ENCODE data around the gene TP73.
A peak's percentile ranks its signal among the peaks of the same experiment; 100 is the strongest.

The TP73 gene

DNA sequence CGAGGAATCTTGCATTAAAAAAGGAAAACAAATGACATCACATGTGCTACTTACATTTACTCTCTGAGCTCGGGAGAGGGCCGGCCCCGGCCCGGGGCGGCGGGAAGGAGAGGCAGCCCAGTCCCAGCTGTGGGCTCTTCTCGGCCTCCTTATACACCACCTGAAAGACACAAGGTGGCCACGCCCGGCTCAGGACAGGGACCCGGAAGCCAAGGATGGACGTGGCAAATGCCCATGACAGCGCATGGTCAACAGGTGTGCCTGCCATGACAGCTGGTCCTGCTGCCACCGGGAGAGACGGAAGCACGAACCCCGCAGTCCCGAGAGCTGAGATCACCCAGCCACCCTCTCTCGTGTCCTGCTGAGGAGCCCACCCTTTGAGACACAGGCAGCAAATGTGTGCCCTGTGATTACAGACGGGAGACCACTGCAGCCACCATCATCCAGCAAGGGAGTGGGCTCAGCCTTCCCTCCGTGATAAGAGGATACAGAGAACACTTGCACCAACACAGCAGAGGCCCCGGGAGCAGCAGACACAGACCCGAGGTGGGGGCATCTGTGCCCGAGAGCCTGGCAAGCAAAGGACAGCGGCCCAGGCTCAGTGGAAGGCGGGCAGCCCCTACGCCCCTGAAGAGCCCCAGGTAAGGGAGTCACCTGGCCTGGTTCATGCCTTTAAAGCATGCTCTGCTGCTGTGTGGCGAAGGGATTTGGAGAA is 18.8 kb upstream of the TP73 start:
- no peak for DNase-seq (ENCODE audit: low read depth in 2 of 2, low spot score in 1 of 2)

DNA sequence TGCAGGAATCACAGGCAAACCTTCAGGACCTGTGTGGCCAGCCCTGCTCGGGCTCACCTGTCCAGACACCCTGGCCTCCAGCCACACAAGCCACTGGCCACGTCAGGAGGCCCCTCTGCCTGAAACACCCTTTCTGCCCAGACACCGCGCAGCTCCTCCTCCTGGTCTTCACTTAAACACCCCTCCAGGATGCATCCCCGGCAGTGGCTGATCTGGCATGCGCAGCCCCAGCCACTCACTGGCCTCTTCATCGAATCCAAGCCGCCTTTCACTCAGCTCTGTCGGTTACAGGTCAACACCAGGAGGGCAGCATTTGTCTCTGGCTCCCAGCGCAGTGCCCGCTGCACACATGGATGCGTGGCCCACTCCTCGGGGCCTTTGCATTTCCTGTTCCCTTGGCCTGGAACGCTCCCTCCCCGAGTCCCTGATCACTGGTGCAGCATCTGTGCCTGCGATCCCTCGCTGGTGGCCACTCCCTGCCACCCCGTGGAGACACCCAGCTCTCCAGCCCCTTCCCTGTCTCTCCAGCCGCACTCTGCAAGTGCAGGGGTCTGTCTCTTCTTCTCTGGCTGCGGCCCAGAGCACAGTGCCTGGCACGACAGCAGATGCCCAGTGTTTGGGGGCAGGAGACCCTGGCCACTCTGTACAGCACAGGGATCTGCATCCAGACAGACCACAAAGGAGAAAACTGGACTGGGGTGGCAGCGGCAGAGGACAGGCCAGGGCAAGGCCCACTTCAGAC is 18.1 kb upstream of the TP73 start:
- DNase-seq (ENCODE audit: low read depth in 2 of 2, low spot score in 1 of 2) = no peak

DNA sequence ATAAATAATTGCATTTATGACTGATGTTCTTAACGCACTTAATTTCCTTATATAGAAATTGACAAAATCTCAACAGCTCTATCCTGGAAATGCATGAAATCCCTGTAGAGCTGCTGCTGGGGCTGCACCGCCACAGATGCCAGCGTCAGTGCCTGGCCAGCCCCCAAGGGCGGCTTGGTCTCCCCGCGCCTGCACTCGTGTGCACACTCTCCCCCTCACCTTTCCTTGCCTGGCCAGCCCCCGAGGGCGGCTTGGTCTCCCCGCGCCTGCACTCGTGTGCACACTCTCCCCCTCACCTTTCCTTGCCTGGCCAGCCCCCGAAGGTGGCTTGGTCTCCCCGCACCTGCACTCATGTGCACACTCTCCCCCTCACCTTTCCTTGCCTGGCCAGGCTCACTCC is 16.2 kb upstream of the TP73 start:
- DNase-seq (ENCODE audit: low read depth in 2 of 2, low spot score in 1 of 2) = no peak

DNA sequence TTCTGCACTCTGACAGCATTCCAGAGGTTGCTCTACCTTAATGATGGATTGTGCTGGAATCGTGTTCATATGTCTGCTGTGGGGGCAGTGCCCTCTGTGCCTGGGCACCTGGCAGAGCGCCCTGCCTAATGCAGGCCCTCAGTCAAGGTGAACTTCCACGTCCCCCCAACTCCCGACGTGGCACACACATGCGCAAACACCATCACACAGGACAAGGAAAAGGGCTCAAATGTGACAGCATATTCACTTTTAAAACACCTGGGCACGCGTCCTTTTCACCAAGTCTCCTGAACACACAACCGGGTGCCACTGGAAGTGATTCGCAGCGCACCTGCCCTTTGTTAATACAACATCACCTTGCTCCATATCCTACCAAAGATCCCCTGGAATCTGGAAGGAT is 15.8 kb upstream of the TP73 start:
- DNase-seq (ENCODE audit: low read depth in 2 of 2, low spot score in 1 of 2) = no peak

DNA sequence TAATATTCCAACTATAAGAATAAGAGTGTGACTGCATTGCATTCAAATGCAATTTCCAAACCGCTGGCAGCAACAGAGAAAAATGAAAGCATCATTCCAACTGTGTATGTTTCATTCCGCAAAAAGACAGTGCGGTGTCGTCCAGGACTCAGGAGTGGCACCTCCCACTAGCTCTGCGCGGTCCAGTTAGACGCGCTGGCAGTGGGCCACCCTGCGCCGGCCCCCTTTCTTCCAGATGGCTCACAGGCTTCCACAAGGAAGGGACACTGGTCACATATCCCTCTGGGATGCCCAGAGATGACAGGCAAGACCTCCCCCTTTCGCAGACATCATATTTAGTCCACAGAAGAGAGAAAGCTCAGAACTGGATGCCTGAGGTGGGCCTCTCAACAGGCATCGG is 14.3 kb upstream of the TP73 start:
- DNase-seq (ENCODE audit: low read depth in 2 of 2, low spot score in 1 of 2) = no peak

DNA sequence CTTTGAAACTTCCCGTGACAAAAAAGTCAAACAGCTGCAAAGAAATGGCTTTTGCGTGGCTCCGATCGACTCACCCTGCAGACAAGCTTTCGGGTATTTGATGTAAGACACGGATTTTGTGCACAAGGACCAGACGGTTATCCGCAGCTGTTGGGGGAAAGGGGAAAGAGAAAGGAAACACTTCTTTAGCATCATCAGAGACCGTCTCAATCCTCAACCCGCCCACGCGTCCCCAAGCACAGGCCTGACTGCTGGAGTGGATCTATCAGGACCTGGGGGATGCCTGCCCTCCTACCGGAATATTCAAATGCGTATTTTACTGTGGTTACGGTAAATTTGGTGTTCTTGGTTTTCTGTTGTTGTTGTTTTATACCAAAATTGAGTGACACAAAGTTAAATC is 13.6 kb upstream of the TP73 start:
- no peak for DNase-seq (ENCODE audit: low read depth in 2 of 2, low spot score in 1 of 2)

DNA sequence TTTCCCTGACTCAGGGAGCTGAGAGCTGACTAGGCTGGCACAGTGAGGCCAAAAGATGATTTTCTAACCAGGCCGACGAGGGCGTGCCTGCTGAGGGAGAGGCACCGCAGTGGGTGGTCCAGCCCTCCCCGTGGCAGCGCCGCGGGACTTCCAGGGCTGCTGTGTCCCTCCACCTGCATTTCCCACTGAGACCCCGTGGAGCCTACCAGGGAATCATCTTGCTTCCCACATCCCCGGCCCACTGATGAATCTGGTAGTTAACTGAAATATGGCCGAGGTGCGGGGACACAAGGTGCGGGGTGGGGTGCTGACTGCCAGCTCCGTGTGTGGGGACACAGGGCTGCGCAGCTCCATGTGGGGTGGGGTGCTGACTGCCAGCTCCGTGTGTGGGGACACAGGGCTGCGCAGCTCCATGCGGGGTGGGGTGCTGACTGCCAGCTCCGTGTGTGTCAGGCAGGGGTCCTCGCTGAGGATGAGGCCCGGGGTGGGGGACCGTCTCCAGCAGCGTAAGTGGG is 12.9 kb upstream of the TP73 start:
- no peak for DNase-seq (ENCODE audit: low read depth in 2 of 2, low spot score in 1 of 2)

DNA sequence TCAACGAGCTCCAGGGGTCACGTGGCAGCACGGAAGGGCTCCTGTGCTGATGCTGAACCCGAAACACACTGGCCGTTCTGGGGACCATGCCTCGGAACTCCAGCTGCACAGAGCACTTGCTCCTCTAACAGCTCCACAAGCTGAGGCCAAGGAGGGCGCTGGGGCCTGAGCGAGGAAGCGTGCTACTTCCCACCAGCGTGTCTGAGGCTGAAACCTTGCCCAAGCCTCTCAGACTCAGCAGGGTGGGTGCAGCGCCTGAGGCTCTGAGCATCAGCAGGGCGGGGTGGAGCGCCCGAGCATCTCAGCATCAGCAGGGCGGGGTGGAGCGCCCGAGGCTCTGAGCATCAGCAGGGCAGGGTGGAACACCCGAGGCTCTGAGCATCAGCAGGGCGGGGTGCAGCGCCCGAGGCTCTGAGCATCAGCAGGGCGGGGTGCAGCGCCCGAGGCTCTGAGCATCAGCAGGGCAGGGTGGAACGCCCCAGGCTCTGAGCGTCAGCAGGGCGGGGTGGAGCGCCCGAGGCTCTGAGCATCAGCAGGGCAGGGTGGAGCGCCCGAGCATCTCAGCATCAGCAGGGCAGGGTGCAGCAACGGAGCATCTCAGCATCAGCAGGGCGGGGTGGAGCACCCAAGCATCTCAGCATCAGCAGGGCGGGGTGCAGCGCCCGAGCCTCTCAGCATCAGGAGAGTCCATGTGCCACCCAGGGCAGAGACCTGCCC is 12.0 kb upstream of the TP73 start:
- no peak for DNase-seq (ENCODE audit: low read depth in 2 of 2, low spot score in 1 of 2)

DNA sequence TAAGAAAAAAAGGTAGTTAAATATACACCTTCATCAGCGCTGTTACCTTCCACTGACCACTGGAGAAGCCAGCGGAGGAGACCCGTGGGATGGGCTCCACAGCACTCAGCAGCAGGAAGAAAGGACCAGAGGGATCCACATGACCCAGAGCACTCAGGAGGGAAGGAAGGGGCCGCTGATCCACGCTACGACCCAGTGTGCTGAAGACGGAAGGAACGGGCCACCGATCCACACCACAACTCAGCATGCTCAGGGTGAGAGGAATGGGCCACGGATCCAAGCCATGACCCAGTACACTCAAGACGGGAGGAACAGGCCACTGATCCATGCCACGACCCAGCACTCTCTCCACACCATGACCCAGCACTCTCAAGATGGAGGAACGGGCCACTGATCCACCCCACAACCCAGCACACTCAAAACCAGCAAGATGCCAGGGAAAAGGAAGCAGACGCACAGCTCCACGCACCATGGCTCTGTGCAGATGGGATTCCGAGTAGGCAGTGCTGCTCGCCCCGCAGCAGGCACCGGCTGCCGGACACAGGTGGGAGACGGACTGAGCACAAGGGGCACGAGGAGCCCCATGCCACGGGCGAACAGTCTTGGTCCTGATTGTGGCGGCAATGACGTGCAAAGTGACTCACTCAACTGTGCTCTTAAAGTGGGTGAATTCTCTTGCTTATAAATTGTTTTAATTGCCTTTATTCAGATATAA is 11.1 kb upstream of the TP73 start:
- no peak for DNase-seq (ENCODE audit: low read depth in 2 of 2, low spot score in 1 of 2)

DNA sequence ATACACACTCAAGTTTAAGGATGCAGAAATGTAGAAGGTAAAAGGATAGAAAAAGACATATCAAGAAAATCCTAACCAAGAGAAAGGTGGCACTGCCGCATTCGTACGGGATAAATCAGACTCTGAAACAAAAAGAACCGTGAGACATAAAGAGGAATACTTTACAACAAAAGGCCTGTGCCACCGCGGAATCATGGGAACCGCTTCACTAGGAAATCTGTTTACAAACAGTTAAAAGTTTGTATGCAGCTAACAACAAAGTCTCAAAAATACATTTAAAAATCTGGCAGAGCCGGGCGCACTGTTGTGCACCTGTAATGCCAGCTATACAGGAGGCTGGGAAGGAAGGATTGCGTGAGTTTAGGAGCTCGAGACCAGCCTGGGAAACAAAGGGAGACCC is 10.5 kb upstream of the TP73 start:
- no peak for DNase-seq (ENCODE audit: low read depth in 2 of 2, low spot score in 1 of 2)

DNA sequence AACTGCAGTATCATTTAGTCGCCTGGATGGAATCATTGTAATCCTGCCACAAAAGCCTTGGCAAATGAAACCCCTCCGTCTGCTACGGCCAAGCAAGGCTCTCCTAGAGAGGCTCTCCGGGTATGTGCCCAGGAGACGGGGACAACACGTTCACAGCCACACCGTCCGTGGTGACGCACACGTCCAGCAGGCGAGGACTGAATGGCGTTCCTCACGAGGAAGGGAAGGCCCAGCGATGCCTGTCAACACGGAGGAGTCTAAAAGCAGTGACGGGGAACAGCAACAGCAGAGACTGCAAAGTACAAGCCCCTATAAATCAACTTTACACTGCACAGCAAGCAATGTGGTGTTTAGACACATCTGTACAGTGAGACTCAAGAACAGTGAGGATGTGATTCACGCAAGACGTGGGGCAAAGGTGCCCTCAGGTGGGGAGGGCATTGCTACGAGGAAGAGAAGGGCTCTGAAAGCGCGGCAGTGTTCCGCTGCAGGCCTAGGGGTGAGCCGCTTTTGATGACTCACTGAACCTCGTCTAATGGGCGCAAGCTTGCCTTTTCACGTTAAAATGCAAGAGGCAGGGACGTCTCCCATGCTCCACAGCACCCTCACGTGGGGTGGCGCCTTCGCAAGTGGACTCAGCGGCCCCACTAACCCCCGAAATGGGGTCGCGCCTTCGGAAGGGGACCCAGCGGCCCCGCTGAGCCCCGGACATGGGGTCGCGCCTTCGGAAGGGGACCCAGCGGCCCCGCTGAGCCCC is 9.2 kb upstream of the TP73 start:
- no peak for DNase-seq (ENCODE audit: low read depth in 2 of 2, low spot score in 1 of 2)

DNA sequence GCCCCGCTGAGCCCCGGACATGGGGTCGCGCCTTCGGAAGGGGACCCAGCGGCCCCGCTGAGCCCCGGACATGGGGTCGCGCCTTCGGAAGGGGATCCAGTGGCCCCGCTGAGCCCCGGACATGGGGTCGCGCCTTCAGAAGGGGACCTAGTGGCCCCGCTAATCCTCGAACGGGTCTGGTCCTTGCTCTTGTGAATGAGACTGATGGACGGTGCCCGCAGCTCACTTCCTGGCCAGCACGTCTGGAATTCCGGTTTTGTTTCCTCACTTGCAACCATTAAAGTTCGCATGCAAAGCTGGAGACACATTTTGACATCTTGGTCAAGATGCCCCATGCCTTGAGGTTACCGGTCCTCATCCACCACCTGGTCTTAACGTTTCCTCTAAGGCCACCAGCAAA is 8.0 kb upstream of the TP73 start:
- no peak for DNase-seq (ENCODE audit: low read depth in 2 of 2, low spot score in 1 of 2)

DNA sequence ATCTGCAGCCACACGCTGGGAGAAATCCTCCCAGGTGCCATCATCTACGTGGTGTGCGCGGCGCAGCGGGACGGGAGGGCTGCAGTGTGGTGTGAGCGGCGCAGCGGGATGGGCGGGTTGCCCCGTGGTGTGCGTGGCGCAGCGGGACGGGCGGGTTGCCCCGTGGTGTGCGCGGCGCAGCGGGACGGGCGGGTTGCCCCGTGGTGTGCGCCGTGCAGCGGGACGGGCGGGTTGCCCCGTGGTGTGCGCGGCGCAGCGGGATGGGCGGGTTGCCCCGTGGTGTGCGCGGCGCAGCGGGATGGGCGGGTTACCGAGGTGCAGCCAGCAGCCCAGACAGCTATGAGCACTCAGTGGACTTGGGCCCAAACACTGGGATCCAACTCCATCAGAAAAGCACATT is 7.1 kb upstream of the TP73 start:
- no peak for DNase-seq (ENCODE audit: low read depth in 2 of 2, low spot score in 1 of 2)

DNA sequence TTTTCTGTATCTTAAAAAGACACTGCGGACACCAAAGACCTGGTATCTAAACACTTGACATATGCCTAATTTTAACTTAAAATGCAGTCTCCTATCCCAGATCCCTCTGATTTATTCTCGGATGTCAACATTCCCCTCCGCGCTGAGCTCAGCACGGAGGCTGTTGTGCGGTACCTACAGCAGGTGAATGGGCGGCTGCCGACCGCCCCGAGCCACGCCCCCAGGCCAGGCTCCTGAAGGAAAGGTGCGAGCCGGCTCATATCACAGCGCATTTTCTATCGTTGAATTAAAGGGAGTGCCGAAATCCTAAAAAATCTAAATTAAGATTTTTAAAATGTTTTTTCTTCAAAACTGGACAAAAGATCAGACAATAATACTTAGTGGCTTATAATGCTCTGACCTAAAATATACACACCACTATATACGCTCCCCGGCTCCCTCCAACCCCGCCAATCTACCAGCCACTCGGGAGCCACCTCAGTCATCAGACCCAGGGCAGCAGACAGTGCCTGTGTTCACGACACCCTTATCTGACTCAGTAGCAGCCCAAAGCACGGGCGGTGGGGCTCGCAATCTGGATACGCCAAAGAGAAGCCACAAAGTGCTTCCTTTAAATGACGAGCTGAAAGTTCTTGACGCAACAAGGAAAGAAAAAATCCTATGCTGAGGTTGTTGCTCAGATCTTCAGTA is 6.5 kb upstream of the TP73 start:
- DNase-seq (ENCODE audit: low read depth in 2 of 2, low spot score in 1 of 2) = no peak

DNA sequence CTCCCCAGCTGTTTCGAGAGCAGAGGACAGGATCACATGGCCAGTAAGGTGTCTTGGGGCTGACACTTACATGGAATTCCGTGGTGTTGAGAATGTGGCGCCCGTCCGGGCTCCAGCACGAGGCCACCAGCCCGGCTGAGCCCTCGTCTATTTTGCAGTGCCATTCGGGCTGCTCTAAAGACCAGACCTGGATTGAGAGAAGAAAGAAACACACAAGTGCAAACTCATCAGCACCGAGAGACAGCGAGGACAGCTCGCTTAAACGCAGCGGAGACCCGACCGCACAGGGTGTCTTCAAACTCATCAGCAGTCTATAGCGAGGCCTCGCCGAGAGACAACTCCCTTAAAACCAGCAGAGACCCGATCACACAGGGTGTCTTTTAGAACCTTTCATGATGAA is 5.7 kb upstream of the TP73 start:
- no peak for DNase-seq (ENCODE audit: low read depth in 2 of 2, low spot score in 1 of 2)

DNA sequence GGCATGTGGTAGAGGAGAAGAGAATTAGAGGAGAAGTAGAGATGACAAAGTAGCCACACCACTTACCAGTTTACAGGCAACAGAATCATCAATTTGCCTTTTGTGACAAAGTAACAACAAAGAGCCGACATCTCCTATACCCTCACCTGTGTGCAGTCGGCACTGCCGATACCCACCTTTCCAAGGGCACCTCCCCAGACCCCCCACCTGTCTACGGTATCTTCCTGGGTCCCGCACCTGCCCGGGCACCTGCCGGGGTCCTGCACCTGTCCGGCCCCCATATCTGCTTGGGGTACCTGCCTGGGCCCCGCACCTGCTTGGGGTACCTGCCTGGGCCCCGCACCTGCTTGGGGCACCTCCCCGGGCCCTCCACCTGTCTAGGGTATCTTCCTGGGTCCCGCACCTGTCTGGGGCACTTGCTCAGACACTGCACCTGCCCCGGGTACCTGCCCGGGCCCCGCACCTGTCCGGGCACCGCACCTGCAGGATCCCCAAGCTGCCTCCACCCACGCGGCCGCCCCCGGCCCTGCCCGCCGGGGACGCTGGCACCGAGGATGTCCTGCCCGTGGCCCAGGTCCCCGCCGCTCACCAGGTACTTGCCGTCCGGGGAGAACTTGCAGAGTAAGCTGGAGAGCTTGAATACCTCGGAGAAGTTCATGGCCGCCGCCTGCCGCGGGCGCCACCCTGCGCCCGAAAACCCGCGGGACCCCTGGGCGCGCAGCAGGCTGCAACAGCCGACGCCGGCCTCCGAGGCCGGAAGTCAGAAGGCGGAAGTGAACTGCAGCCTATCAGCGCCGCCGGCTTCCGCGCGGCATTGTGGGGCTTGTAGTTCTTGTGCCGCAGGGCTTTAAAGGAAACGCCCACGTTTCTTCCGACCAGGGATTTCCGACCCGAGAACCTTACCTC is 2.7 kb upstream of the TP73 start, which contains the start of gene WRAP73:
TSS of gene WRAP73 (minus strand) at position 762 of the 906 bp plus-strand sequence. CDS start at position 658, 104 bp downstream.
- peak; percentile 78 to 83 for DNase-seq (ENCODE audit: low read depth in 2 of 2, low spot score in 1 of 2)

DNA sequence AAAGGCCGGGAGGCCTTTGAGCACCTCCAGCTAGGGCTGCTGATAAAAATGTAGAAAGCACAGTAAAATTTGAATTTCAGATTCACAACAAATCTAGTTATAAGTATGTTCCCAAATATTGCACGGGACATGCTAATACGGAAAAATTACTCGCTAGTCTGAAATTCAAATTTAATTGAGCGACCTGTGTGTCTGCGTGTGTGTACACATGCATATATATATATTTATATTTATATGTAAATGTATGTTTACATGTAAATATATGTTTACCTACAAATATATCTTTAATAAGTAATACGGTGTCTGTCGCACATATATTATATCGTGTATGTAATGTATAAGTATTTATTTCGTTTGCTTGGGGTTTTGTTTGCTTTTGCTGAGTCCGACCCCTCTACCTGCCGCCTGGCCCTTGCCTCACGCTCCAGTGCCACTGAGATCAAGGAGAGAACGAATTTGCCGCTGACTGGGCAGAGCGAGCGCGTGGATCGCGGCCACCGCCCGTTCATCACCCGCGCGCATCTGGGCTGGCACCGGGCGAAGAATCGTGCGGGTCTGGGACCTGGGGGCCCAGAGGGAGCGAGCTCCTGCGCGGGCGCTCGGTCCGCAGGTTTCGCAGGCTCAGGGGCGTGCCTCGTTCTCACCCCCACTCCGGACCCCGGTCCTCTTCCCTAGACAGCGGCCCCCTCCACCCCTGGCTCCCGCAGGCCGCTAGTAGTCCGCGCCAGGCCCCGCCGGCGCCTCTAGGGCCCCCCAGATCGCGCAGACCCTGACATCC is 1.9 kb upstream of the TP73 start:
- no peak for DNase-seq (ENCODE audit: low read depth in 2 of 2, low spot score in 1 of 2)

All from stimulated activated CD8-positive, alpha-beta memory T cell treated with anti-CD3 and anti-CD28 coated beads, Interleukin-4, amount 100 ng/mL, for 4 hours (primary cell).